HG03432 (cell line): Measurements from ENCODE around the gene PLEKHS1.
"Not testable (repeated sequence)": the region's sequence is repeated elsewhere in the genome, so short reads cannot be mapped to it uniquely, and the experiment has no call there.

Experiments
- ATAC-seq: cut with Tn5 transposase; IDR thresholded peaks from one replicate; pipeline ENCODE4 v1.9.1; 2021; ENCODE audit warnings: mild to moderate bottlenecking, moderate library complexity; ENCODE audit not compliant: unreplicated experiment

PLEKHS1 gene

DNA sequence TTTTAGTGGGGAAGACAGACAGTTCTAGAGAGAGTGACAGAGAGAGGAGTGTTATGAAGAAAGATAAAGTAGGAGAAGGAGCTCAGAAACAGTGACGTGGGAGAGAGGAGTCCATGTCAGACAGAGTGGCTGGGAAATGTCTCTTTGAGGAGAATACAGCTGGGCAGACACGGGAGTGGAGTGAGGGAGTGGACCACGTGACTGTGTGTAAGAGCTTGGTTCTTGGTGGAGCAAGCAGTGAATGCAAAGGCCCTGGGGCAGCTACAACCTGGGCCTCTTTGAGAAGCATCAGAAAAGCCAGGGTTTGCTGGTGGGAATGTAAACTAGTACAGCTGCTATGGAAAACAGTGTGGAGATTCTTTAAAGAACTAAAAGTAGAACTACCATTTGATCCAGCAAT lies 11.9 kb upstream of the PLEKHS1 start:
- no peak for ATAC-seq

DNA sequence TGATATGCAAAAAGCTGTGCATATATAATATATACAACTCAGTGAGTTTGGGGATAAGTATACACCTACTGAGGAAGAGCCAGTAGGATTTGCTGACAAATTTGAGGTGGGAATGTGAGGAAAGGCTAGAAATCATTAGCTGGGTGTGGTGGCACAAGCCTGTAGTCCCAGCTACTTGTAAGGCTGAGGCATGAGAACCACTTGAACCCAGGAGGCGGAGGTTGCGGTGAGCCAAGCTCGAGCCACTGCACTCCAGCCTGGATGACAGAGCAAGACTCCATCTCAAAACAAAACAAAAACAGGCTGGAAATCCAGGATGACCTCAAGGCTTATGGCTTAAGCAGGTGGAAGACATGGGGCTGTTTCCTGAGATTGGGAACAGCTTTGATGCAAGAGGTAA lies 10.6 kb upstream of the PLEKHS1 start:
- no peak for ATAC-seq

DNA sequence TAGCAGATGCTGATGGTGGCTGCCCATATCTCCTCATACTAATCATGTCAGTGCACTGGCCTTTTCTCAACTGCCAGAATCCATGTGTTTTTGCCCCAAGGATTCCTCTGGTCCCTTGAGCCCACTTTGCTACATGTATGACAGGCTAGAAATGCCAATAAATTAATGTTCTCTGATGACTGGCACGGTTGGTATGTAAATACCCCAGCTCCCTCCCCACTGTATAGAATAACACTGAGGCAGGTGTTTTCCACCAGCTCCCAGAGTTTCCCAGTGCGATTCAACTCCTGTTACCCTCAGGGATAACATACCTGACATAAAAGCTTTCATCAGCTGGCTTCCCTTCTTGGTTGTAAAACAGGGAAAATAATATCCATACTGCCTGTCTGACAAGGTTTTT lies 9.0 kb upstream of the PLEKHS1 start:
- no peak for ATAC-seq

DNA sequence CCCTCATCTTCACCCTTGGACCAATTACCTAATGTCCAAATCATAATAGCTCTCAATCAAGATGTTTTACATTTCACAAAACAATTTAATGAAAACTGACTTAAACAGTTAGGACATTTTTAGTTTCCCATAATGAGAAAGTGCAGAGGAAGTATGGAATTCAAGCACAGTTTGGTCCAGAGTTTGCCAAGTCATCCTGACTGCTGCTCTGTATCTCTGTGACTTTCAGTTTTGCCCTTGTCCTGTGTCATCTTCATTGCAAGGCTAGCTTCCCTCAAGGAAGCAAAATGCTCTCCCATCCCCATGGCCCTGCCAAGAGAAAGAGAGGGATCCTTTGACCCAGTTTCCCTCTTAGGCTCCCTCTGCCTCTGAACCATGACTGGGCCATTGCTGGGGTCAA lies 7.9 kb upstream of the PLEKHS1 start:
- ATAC-seq, result no peak

DNA sequence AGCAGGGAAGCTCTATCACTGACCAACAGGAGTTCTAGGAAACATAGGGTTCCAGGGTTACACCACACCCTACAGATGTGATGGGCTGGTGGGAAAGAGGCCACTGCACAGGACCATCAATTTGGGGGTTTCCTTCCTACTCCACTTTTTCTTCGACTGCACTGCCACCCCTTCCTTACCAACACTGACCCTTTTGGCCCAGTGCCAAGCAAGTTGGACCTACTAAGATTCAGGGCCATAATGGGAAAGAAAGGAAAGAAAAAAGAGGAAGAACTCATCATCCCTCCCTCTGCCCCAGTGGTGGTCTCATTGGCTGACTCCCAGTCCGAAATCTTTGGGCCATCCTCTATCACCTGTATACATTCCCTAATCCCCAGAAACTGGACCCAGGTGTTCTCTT lies 6.1 kb upstream of the PLEKHS1 start:
- no peak for ATAC-seq

DNA sequence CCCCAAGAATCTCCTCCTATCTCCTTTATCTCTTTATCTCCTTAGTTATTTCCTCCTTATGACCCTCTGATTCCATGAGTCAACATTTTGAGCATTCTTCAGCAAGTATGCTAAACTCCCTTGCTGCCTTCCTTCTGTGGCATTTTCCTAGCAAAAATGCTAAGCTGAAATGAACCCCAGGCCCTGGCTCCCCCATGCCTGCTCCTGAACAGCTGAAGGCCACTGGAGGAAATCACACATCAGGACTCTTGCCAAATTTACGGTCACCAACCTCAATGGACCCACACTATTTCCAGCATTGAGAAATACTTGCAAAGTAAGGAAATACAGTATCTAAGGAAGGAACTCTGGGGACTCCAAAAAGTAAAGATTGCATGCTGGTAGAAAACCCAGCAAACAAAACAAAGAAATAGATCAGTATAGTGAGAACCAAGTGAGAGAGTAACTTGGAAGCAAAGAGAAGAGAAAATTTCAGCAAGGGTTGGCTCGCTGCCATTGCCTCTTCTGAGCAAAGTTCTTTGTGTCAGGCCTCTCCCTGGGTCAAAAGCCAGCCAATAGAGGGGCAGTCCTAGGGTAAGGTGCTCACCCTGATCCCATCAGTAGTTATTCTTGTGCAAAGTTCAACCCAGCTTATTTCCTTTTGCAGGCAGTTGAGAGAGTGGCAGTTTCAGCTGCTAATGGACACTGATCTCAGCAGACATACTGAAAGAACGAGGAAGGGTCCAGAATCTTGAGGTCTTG lies 5.1 kb upstream of the PLEKHS1 start:
- no peak for ATAC-seq

DNA sequence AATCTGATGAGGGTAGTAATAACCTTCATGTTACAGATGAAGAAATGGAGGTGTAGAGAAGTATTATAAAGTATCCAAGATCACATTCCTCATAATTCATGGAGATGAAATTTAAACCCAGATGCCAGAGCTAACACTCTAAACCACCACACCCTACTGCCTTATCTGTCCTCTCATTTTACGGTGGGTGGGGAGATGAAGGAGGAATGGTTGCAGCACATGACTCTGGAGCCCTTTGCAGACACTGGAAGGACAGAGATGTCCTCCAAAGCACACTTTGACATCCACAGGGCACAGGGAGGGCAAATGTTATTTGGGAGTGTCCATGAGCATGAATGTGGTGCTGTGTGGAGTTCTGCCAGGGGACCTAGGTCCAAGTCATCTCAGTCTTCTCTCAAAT lies 1.1 kb downstream of the PLEKHS1 start:
- no peak for ATAC-seq

DNA sequence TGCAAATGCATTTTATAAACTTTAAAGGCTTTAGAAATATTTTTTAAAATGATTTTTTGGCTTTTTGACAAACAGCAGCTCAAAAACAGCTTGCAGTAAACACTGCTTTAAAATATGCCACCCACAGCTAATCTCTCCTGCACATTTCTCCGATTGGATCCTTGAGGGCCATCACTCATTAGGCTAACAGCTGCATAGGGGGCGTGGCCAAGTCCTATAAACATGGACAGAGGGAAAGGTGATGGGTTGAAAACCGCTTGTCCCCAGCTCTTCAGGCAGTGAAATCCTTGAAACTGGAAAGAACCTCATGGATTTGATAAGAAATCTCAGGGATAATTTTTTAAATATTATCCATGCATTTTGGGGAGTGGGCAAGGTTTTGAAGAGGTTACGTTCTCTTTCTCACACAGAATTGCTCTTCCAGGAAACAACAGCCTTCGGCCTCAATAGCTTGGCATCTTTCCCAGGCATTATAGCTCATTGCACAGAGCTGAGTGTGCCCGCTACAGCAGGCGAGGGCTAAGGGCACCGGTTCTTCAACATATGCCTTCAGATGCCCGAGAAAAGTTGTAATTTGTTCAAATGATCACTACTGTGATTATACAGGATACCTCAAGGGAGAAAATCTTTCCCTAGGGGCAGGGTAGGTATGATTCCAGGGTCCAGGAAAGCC lies 1.7 kb downstream of the PLEKHS1 start:
- ATAC-seq, result no peak

DNA sequence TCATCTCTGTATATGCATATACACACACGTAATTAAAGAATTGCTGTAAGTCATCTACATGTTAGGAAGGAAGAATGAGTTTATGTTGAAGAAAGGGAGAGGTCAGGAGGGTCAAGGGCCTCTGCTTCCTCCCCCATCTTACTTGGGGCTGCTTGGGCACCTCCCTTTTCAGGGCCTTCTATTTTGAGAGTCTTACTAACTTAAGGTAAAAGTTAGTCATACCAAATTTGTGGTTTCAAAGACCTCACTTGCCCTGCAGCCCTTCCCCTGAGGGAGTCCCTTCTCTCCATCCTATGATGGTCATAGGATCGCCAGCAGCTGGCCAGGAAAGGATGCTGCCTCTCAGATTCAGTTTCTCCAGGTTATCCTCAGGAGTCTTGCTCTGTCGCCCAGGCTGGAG lies 2.6 kb downstream of the PLEKHS1 start:
- ATAC-seq, result no peak

DNA sequence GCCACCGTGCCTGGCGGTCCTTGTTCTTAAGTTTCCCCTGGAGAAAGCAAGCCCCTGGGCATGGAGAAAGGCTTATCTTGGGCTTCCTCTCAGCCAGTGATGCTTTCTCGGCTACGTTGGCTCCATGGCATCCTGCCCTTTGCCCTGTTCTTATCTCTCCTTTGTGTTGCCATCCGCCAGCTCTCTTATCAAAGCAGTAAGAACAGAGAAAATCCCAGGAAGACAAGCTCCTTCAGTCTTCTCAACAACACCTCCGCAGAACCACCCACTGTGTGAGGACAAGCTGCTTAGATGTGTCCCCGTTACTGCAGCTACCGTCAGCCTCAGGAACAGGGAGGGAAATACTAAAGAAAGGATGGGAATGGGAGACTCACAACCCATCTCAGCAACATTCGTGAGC lies 3.3 kb downstream of the PLEKHS1 start:
- no peak for ATAC-seq

DNA sequence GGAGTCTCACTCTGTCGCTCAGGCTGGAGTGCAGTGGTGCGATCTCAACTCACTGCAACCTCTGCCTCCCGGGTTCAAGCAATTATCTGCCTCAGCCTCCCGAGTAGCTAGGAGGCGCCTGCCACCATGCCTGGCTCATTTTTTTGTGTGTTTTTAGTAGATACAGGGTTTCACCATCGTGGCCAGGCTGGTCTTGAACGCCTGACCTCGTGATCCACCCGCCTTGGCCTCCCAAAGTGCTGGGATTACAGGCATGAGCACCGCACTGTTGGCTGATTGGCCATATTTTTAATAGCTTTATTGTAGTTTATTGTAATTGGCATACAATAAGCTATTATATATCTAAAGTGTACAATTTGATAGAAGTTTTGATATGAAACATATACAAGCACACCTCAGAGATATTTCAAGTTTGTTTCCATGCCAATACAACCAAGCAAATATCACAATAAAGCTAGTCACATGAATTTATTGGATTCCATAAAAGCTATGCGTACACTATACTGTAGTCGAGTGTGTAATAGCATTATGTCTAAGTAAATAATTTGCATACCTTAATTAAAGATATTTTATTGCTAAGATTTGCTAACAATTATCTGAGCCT lies 5.6 kb downstream of the PLEKHS1 start:
- ATAC-seq, result no peak

DNA sequence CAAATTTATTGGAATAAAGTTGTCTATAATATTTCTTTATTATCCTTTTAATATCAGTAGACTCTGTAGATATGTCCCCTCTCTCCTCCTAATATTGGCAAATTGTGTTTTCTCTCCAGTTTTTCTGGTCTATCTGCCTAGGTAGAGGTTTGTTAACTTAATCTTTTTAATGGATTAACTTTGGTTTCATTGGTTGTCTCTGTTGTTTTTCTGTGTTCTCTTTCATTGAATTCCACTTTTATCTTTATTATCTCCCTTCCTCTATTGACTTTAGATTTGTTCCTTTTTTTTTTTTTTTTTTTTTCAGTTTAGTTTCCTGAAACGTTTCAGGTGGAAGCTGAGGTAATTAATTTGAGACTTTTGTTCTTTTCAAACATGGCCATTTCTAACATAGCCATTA lies 10.6 kb downstream of the PLEKHS1 start:
- no peak for ATAC-seq

DNA sequence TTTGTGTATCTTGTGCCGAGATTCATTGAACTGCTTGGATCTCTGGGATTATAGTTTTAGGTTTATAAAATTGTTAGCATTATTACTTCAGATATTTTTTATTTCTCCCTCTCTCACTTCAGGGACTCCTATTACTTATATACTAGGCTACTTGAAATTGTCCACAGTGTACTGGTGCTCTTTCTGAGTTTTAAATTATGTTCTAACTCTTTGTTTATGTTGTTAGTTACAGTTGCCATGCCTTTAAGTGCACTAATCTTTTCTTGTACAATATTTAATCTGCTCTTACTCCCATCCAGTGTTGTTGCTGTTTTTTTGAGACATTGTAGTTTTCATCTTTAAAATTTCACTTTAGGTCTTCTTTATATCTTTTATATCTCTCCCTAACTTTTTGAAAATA lies 13.1 kb downstream of the PLEKHS1 start:
- no peak for ATAC-seq

DNA sequence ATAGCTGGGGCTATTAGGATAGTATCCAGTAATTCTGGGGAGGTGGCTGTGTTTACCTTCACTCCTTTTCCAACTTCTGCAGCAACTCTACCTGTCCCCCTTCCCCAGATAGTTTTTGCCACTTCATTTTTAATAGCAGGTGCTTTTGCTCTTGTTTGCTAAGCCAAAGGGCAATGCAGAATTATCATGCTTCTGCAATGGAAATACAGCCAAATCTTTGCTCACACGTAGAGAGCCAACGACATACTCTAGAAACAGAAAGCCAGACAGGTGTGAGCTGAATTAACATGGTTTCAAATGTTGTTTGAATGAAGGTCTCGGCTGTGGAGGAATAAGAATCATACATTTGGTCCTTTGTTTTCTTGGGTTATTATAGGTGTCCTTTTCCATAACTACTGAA lies 14.4 kb downstream of the PLEKHS1 start:
- ATAC-seq, result no peak

DNA sequence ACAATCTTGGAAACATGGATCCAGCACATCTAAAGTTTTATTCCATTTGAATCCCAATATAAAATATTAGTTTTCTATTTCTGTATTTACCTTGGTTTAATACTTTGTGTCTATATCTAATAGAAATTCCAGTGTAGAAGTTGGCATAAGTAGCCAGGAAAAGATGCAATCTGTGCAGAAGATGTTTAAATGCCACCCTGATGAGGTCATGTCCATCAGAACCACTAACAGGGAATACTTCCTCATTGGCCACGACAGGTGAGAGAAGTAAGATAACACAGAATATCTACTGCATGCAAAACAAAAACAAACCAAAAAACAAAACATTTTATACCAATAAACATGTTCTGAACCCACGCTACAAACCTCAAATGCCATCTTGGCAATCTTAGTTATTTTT lies 15.7 kb downstream of the PLEKHS1 start:
- no peak for ATAC-seq

DNA sequence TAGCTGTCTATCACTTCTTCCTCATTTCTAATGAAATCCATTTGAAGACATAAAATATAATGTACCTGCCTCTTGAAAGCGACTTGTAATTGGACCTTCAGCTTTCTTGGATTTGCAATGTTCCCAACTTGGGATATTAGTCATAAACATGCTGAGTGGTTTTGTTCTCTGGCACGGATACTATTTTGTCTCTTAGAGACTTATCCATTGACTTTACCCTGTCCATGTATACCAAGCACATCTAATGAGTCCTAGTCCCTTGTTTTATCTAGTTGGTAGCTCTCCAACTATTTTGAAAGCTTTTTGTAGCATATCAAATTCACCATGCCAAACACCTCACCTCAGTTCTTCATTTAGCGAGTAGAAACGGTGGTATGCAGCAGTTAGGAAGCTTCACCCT lies 18.9 kb downstream of the PLEKHS1 start:
- no peak for ATAC-seq

DNA sequence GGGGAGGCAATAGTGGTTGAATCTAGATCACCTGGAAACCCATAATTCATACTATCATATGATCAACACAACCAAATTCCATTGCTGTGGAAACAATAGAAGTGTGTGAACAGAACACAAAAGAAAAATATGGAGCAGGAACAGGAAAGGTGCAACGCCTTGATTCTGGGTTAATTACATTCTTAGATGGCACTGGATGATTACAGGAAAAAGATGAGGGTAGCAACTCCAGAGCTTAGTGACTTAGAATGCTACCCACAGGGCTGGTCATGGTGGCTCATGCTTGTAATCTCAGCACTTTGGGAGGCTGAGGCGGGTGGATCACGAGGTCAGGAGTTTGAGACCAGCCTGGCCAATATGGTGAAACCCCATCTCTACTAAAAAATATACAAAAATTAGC lies 19.6 kb downstream of the PLEKHS1 start:
- ATAC-seq, result not testable (repeated sequence)

DNA sequence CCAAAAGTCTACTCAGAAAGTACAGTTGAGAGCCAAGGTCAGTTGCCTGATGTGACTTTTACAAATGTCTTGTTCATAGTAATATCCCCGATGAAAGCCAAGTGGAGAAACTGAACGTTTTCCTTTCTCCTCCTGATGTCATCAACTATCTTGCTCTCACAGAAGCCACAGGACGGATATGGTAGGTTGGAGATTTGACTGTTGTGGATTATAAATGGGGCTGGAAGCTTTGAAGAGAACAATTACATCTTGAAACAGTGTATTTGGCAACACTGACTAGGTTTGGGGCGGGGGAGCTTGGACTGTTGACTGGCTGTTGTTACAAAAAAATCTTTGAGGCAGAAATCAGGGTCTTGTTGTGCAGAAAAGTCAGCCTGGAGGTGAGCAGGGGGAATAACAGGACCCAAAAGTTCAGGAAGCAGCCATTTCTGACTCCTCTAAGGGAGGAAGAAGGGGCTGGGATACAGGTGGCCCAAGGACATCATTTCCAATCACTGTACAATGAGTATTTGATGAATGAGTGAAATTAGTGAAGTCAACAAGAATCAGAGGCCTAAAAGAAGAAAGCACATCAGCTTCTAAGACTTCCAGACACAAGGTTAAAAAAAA lies 24.3 kb downstream of the PLEKHS1 start:
- no peak for ATAC-seq

DNA sequence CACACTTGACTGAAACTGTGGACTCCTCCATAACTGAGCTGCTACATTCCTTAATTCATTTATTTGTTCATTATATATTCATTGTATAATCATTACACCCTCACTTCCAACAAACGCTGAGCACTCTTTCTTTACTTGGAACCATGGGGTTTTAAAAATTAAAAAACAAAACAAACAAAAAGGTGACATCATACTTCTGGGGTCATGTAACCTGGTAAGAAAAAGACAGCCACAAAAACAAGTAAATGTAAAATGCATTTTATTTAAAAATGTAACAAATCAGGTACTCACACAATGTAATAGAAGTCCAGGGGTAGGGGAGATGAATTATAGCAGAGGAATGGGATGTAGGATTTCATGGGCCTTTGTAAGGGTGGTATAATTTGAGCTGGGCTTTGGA lies 25.1 kb downstream of the PLEKHS1 start:
- no peak for ATAC-seq

DNA sequence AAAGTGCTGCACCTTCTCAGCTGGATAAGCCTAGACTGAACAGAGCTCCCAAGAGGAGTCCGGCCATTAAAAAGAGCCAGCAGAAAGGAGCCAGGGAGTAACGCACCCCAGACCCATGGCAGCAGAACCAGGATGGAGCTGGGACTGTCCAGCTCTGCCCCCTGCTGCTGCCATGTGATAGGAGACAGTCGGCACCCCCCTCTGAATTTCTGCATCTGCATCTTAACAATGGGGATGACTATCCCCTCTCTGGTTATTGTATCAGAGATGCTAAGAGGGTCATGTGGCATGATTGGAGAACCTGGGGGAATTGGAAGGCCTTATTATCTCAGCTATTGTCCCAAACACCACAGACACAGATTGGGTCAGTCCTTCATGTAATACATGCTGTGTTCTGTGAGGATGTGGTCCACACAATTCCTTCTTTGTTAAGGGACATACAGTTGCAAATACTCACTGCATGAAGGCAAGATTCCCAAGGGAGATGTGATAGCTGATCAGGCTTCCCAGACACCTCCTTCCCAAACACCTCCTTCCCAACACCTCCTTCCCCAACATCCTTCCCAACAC lies 29.3 kb downstream of the PLEKHS1 start:
- ATAC-seq, result no peak

DNA sequence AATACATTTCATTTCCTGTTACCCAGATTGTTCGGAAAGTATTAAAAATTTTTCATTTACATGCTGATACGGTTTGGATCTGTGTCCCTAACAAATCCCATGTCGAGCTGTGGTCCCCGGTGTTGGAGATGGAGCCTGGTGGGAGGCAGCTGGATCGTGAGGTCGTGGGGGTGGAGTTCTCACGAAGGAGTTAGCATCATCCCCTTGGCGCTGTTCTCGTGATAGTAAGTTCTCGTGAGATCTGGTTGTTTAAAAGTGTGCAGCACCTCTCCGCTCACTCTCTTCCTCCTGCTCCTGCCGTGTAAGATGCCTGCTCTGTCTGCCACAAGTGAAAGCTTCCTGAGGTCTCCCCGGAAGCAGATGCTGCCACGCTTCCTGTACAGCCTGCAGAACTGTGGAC lies 30.9 kb downstream of the PLEKHS1 start:
- ATAC-seq, result no peak
